HEK293T (cell line): ENCODE results near the gene RETREG3.

Experiments
- BHLHE40 ChIP-seq: fragments of 450-650 bp; IDR thresholded peaks from 2 replicates; pipeline ENCODE4 v1.6.1; 2016; ENCODE audit warnings: mild to moderate bottlenecking, moderate library complexity, borderline replicate concordance
- ELF4 ChIP-seq: fragments of 450-650 bp; IDR thresholded peaks from 2 replicates; pipeline ENCODE4 v1.6.1; 2017; ENCODE audit warnings: antibody characterized with exemption
- FOXK2 ChIP-seq: fragments of 450-650 bp; IDR thresholded peaks from 2 replicates; pipeline ENCODE4 v1.6.1; 2016; ENCODE audit warnings: mild to moderate bottlenecking
- FOXM1 ChIP-seq: fragments of 450-650 bp; IDR thresholded peaks from 2 replicates; pipeline ENCODE4 v1.6.1; 2017; ENCODE audit warnings: mild to moderate bottlenecking, borderline replicate concordance
- L3MBTL2 ChIP-seq: fragments of 450-650 bp; conservative IDR thresholded peaks from 2 replicates; pipeline ENCODE4 v1.6.1; 2016; ENCODE audit warnings: mild to moderate bottlenecking
- LEF1 ChIP-seq: fragments of 450-650 bp; IDR thresholded peaks from 2 replicates; pipeline ENCODE4 v1.6.1; 2017; ENCODE audit warnings: mild to moderate bottlenecking, borderline replicate concordance
- SUZ12 ChIP-seq: fragments of 450-650 bp; IDR thresholded peaks from 2 replicates; pipeline ENCODE4 v1.6.1; 2016; ENCODE audit warnings: mild to moderate bottlenecking
- TARDBP ChIP-seq: fragments of 450-650 bp; IDR thresholded peaks from 2 replicates; pipeline ENCODE4 v1.6.1; 2016
- ZNF384 ChIP-seq: fragments of 450-650 bp; IDR thresholded peaks from 2 replicates; pipeline ENCODE4 v1.6.1; 2016

DNA sequence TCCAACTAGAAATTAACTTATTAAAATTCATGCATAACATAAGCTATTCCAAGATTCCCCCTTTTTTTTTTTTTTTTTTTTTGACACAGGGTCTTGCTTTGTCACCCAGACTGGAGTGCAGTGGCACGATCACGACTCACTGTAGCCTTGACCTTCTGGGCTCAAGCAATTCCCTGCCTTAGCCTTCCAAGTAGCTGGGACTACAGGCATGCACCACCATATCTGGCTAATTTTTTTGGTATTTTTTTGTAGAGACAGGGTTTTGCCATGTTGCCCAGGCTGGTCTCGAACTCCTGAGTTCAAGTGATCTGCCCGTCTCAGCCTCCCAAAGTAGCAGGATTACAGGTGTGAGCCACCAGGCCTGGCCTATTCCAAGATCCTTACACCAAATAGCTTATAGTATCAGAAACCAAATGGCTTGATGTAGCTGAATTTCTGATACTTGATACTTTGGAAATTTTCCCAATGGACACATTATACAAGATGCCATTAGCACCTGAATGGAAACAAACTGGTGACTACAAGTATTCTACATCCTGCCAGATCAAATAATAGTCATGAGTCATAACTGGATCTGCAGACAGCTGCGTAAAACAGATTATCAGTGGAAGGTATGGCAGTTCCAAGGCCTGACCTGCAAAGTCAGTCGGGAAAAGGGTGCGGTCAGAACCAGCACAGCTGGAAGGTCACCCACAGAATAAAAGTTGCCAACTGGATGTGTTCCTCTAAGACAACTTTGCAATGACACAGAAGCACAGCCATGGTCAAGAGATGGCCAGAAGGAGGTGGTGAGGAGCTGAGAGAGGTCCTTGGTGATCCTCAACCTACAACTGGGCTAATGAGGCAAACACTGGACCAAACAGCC, 14.8 kb upstream of the RETREG3 start:
- TF ChIP-seq L3MBTL2: no peak
- no peak for TF ChIP-seq FOXK2
- no peak for TF ChIP-seq SUZ12
- TF ChIP-seq FOXM1: no peak
- TF ChIP-seq BHLHE40: no peak
- no peak for TF ChIP-seq TARDBP
- TF ChIP-seq ELF4: no peak
- no peak for TF ChIP-seq ZNF384
- no peak for TF ChIP-seq LEF1
